HL-60 (cell line): ENCODE measurements around the gene LLCFC1.

Experiments used
- CTCF ChIP-seq: IDR thresholded peaks from one replicate; pipeline ENCODE4 v1.5.1; 2011; ENCODE audit warnings: low read length, control low read depth, inconsistent platforms; ENCODE audit not compliant: insufficient read depth
- GABPA ChIP-seq: IDR thresholded peaks from 2 replicates; pipeline ENCODE4 v1.6.1; 2012; ENCODE audit warnings: low read depth
- REST ChIP-seq: IDR thresholded peaks from 2 replicates; pipeline ENCODE4 v1.6.1; 2012; ENCODE audit warnings: low read depth; ENCODE audit not compliant: insufficient replicate concordance

GRCh38 chr7:142908921-142909890, 30.1 kb upstream of the LLCFC1 start:
- peak; percentile 62 for TF ChIP-seq CTCF
- no peak for TF ChIP-seq GABPA
- no peak for TF ChIP-seq REST
